HG03103 (cell line): ENCODE data around the gene UBE2C.

Experiments
- ATAC-seq: cut with Tn5 transposase; IDR thresholded peaks from one replicate; pipeline ENCODE4 v1.9.1; 2021; ENCODE audit warnings: low read depth; ENCODE audit not compliant: unreplicated experiment

Gene UBE2C

DNA sequence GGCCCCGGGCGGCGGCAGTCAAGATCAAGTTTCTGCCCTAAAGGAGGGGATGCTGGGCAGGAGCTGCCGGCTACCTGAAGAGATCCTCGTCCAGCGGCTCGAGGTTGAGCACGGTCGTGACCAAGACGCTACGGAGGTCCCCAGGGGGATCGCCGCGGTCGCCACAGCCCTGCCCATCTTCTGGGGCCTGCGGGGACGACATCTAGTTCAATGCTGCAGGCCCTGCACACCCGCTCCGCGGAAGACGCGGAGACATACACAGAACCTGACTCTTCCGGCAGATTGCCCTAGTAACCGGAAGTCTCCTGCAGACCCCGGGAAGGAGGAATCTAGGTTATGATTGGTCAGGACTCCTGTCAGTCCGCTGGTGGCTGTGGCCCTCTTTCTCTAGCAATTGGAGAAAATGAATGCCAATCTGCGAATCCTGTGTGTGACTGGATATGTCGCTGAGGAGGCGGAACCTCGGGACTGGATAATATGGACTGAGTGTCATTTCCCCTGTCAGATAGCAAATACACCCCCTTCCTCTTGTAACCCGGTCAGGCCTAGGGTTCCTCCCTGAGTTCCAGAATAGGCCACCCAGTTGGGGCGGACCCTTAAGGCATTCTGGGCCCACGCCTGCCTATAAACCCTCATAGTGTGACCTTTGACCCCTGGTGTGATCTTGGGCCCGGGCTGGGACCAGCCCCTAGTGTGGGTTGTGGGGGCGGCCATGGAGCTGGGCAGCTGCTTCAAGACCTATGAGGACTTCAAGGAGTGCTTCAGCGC is 44.9 kb downstream of the UBE2C start, which contains the start of the genes ACOT8 and ZSWIM3:
Gene ACOT8, minus strand, starts transcription at position 279 of the 768 bp plus-strand sequence. Its CDS starts 77 bp downstream, at position 202.
Gene ZSWIM3, plus strand, starts transcription at position 501 of the 768 bp plus-strand sequence. Its CDS starts 212 bp downstream, at position 713.
- peak; percentile 94 for ATAC-seq

GRCh38 chr20:45857882-45858216 is 45.4 kb downstream of the UBE2C start:
- peak; percentile 26 for ATAC-seq

GRCh38 chr20:45859916-45860315 is 47.5 kb downstream of the UBE2C start:
- ATAC-seq = no peak

- ATAC-seq = no peak
These were observed 48.2 kb downstream of the UBE2C start for GRCh38 chr20:45860560-45861220.

- no peak for ATAC-seq
These were observed 49.0 kb downstream of the UBE2C start for GRCh38 chr20:45861221-45862075.

DNA sequence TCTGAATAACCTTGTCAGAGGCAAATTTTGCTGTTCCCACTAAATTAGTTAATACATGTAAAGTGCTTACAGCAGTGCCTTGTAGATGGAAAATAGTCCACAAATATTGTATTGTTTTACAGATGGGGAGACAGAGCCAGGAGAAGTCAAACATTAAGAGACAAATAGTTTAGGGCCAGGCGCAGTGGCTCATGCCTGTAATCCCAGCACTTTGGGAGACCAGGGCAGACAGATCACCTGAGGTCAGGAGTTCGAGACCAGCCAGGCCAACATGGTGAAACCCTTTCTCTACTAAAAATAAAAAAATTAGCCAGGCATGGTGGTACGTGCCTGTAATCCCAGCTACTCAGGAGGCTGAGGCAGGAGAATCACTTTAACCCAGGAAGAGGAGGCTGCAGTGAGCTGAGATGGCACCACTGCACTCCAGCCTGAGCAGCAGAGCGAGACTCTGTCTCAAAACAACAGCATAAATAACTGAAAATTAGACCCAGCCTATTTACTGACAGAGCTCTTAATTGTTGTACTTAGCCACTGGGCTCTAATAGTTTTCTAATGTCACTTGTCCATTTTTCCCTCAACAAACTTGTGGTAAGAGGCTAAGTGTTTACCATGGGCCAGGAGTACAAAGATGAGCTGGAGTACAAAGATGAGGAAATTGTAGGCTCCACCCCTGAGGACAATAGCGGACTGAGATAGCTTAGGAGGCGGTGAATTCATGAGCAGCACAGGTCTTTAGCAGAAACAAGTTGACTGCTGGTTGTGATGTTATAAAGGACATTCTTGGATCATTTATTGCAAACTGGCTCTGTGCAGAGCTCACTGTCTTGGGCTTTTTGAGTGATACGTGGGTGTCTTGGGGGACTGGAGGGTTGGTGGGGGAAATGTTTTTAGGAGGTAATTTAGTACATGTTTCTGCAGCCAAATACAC is 51.4 kb downstream of the UBE2C start:
- no peak for ATAC-seq

DNA sequence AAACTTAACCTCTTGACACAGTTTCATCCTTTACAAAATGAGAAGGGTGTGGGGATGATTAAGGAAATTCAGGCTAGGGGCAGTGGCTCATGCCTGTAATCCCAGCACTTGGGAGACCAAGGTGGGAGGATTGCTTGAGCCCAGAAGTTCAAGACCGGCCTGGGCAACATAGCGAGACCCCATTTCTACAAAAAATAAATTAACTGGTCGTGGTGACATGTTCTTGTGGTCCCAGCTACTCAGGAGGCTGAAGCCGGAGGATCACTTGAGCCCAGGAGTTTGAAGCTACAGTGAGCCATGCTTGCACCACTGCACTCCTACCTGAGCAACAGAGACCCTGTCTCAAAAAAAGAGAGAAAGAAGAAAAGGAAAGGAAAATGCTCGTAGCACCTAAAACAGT is 54.0 kb downstream of the UBE2C start:
- no peak for ATAC-seq
